HG02642 (cell line): ENCODE results near the gene RNF187.
"Not testable (repeated sequence)": the region's sequence is repeated elsewhere in the genome, so short reads cannot be mapped to it uniquely, and the experiment has no call there.

Source experiments
- ATAC-seq: cut with Tn5 transposase; IDR thresholded peaks from one replicate; pipeline ENCODE4 v1.9.1; 2021; ENCODE audit warnings: mild to moderate bottlenecking; ENCODE audit not compliant: unreplicated experiment, poor library complexity

Gene RNF187

GRCh38 chr1:228459091-228459993 is 27.8 kb upstream of the RNF187 start:
- ATAC-seq = peak; percentile 36

GRCh38 chr1:228460821-228461220 is 26.4 kb upstream of the RNF187 start:
- ATAC-seq = no peak

- no peak for ATAC-seq
Observed at GRCh38 chr1:228462560-228462959, 24.6 kb upstream of the RNF187 start.

- no peak for ATAC-seq
Observed at GRCh38 chr1:228463009-228463558, 24.1 kb upstream of the RNF187 start.

- peak; percentile 37 for ATAC-seq
Observed at GRCh38 chr1:228463559-228464455, 23.4 kb upstream of the RNF187 start.

GRCh38 chr1:228464487-228464983 is 22.6 kb upstream of the RNF187 start:
- peak; percentile 85 for ATAC-seq

- ATAC-seq = no peak
Observed at GRCh38 chr1:228465141-228465540, 22.0 kb upstream of the RNF187 start.

- no peak for ATAC-seq
Observed at GRCh38 chr1:228465571-228466146, 21.5 kb upstream of the RNF187 start.

GRCh38 chr1:228468188-228468587 is 19.0 kb upstream of the RNF187 start:
- ATAC-seq = not testable (repeated sequence)

- ATAC-seq = no peak
Observed at GRCh38 chr1:228469413-228470162, 17.6 kb upstream of the RNF187 start.

- ATAC-seq = no peak
Observed at GRCh38 chr1:228471154-228471761, 15.9 kb upstream of the RNF187 start.

GRCh38 chr1:228471762-228472398 is 15.3 kb upstream of the RNF187 start:
- no peak for ATAC-seq

- no peak for ATAC-seq
Observed at GRCh38 chr1:228472655-228473054, 14.5 kb upstream of the RNF187 start.

- ATAC-seq = no peak
Observed at GRCh38 chr1:228474507-228474906, 12.7 kb upstream of the RNF187 start.

- ATAC-seq = no peak
Observed at GRCh38 chr1:228475812-228476211, 11.4 kb upstream of the RNF187 start.

GRCh38 chr1:228477263-228477662 is 9.9 kb upstream of the RNF187 start:
- ATAC-seq = no peak

- no peak for ATAC-seq
Observed at GRCh38 chr1:228478326-228478725, 8.9 kb upstream of the RNF187 start.

- ATAC-seq = no peak
Observed at GRCh38 chr1:228478912-228479711, 8.1 kb upstream of the RNF187 start.
